Measurements from ENCODE around the gene NHP2. TPM values are rescaled to one million over a fixed set of nuclear protein-coding genes. Genes with fewer than 3 reads are reported as not detected.

The NHP2 gene
- total and polyA plus RNA-seq, 2 experiments from 2014 or later = 435 to 455 TPM

GRCh38 chr5:178199581-178200434 is 46.1 kb upstream of the NHP2 start (continued):
- no peak for TF ChIP-seq REST (IDR thresholded peaks at IDR 0.05; ENCODE audit: unreplicated experiment)

- no peak for ATAC-seq
- H3F3A ChIP-seq (replicated peaks; ENCODE audit: low read depth) = 0 out of 2 replicates have a peak, but pooled peaks cover 3% of the 10 kb centered on the region
- H3K4me1 Mint-ChIP-seq = peaks cover 27% of the 10 kb centered on the region
- H3K4me3 Mint-ChIP-seq = no peak overlapping the region
- peaks cover 4% of the 10 kb centered on the region; the same call in 1 of the 3 replicates for H3K9me3 Mint-ChIP-seq
- no peak for DNase-seq (ENCODE audit: low spot score)
- no peaks in the 10 kb centered on the region for H3K27me3 ChIP-seq (ENCODE audit: insufficient read depth)
- H3K9me2 ChIP-seq (ENCODE audit: insufficient read depth) = no peaks in the 10 kb centered on the region
- H3K27me3 Mint-ChIP-seq (ENCODE audit: insufficient read depth, low read depth, poor library complexity) = peaks cover 14% of the 10 kb centered on the region
- no peak overlapping the region for H3K4me3 ChIP-seq
- H3K4me2 ChIP-seq = no peak overlapping the region
- no peak overlapping the region for H3K27ac Mint-ChIP-seq
- H3K36me3 ChIP-seq (ENCODE audit: insufficient read depth) = no peaks in the 10 kb centered on the region
- H3K27ac ChIP-seq (ENCODE audit: low read depth) = no peak overlapping the region
- H3K79me2 ChIP-seq (replicated peaks; ENCODE audit: insufficient read depth) = peaks cover 3% of the 10 kb centered on the region; the same call in 1 of the 2 replicates
- H3K36me3 Mint-ChIP-seq (ENCODE audit: low read depth) = peaks cover 4% of the 10 kb centered on the region; the same call in 2 of the 3 replicates
- H2AFZ ChIP-seq = no peak overlapping the region
- H3K4me1 ChIP-seq (ENCODE audit: insufficient read depth) = 0 out of 2 replicates have a peak, but pooled peaks cover 2% of the 10 kb centered on the region
- no peaks in the 10 kb centered on the region; the same call in 1 of the 2 replicates for H4K20me1 ChIP-seq (replicated peaks; ENCODE audit: insufficient read depth)
- TF ChIP-seq POLR2AphosphoS5 (IDR thresholded peaks at IDR 0.05; ENCODE audit: low read depth) = no peak
- TF ChIP-seq ZNF331 (CRISPR knock-in tag; IDR thresholded peaks at IDR 0.05; ENCODE audit: low read depth) = no peak
- no peak for TF ChIP-seq REST (IDR thresholded peaks at IDR 0.05; ENCODE audit: unreplicated experiment)
- TF ChIP-seq CTCF (conservative IDR thresholded peaks at IDR 0.05; ENCODE audit: low read depth in 2 of 2) = no peak
- TF ChIP-seq ZNF462 (CRISPR knock-in tag; IDR thresholded peaks at IDR 0.05) = no peak
Measured at GRCh38 chr5:178198706-178199105, 45.0 kb upstream of the NHP2 start.
